Loucy (cell line): ENCODE data around the gene CTSA.

Source experiments
- EZH2phosphoT487 ChIP-seq: fragments of 200-600 bp; IDR thresholded peaks from 2 replicates; pipeline ENCODE4 v1.6.1; 2018; ENCODE audit warnings: antibody characterized with exemption, mild to moderate bottlenecking, moderate library complexity, borderline replicate concordance
- TF ChIP-seq, protein P1 (sequence below): fragments of 200-600 bp; sonication (generic); conservative IDR thresholded peaks from 2 replicates; pipeline ENCODE4 v1.5.1; 2014; ENCODE audit warnings: mild to moderate bottlenecking, antibody characterized with exemption, low read length

DNA sequence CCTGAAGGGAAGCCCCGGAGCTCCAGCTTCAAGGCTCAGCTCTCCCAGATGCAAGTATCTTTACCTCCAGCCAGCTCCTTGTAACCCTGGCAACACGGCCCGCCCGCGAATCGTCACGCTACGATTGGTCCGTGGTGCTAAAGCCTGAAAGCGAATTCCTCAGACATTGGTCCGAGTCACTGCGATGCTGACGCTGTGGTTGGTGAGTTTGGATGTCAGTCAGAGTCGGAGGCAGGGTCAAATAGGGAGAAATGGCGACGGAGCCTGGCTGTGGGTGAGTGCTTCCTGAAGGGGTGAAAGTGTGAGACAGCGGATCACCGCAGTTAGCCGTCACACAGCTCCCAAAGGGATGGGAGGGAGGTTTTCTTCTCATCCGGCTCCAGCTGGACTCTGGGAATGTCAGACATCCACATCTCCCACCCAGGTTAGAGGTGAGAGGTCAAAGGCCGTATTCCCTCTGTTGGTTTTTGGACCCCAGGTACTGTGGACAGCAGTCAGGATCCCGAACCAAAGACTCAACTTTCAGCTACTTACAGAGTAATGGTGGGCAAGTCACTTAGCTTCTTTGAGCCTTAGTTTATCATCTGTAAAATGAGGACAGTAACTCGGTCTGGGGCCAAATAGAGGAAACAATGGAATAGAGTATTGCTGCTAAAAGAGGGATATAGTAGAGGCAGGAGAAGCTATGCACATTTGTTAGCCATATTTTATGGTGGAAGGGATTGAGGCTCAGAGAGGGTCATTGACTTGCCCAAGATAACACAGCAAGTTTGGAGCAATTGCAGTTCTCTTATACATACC is 9.9 kb upstream of the CTSA start, which contains the start of gene ZSWIM1:
- TF ChIP-seq, protein P1, sequence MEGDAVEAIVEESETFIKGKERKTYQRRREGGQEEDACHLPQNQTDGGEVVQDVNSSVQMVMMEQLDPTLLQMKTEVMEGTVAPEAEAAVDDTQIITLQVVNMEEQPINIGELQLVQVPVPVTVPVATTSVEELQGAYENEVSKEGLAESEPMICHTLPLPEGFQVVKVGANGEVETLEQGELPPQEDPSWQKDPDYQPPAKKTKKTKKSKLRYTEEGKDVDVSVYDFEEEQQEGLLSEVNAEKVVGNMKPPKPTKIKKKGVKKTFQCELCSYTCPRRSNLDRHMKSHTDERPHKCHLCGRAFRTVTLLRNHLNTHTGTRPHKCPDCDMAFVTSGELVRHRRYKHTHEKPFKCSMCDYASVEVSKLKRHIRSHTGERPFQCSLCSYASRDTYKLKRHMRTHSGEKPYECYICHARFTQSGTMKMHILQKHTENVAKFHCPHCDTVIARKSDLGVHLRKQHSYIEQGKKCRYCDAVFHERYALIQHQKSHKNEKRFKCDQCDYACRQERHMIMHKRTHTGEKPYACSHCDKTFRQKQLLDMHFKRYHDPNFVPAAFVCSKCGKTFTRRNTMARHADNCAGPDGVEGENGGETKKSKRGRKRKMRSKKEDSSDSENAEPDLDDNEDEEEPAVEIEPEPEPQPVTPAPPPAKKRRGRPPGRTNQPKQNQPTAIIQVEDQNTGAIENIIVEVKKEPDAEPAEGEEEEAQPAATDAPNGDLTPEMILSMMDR, result no peak
- TF ChIP-seq EZH2phosphoT487, result no peak
